Left hindlimb (tissue), 1 donor: ENCODE results near the gene PDXK.
A peak's percentile ranks its signal among the peaks of the same experiment; 100 is the strongest.

Experiments
- DNase-seq: peaks from one replicate; pipeline ENCODE4 v3.0.0-alpha.2; 2018

The PDXK gene

DNA sequence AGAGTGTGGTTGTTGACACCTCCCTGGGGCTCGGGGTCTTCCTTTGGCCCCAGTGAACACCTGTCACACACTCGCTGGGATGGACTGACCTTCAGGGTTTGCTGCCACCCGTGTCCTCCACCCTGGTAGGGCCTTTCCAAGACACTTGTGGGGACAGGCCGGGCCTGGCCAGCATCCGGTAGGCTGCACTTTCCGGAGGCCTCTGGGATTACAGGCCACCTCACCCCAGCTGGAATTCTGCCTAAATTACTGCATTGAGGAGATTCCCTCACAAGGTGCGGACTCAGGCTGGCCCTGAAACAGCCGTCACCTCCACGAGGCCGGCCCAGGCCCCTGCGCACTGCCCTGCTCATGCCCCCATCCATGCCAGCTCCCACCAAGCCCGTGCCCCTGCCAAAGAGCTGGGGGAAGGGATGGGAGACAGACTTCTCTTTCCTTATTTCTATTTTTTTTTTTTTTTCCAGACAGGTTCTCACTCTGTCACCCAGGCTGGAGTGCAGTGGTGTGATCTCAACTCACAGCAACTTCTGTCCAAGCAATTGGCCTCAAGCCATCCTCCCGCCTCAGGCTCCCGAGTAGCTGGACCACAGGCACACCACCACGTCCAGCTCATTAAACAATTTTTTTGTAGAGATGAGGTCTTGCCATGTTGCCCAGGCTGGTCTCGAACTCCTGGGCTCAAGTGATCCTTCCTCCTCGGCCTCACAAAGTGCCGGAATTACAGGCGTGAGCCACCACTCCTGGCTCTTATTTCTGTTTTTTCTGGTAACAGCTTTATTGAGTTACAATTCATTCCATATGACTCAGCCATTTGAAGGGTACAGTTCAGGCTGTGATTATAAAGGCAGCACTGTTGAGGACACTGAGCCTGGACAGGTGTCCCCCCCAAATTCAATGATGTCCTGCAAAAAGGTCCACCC is 45.9 kb downstream of the PDXK start:
- DNase-seq = no peak

DNA sequence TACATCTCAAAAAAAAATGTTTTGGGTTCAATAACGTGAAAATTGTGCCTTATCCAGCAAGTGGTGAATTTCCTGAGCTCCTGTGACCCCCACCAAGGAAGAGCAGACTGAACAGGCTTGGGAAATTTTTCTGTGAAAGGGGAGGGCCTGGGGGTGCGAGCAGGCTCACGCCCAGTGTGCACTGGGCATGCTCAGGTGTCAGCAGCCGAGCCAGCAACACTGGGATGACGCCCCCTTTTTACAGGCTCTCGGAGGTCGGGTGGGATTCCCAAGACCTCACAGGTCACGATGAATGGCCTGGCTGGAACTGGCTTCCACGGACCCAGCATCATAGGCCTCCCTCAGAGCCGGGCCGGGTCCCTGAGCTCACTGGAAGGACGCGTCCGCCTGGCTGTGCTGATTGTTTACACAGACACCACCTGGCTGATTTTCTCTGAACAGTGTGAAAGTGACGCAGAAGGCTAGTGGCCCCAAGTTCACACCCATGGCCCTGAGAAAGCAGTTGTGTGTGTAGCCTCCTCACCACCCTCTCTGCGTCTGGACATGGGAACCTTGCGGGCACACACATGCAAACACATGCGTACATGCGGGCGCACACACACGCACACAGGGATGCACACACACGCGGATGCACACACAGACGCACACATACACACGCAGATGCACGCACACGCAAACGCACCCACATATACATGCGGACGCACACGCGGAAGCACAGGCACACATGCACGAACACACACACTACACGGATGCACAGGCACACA is 48.0 kb downstream of the PDXK start:
- DNase-seq = no peak

DNA sequence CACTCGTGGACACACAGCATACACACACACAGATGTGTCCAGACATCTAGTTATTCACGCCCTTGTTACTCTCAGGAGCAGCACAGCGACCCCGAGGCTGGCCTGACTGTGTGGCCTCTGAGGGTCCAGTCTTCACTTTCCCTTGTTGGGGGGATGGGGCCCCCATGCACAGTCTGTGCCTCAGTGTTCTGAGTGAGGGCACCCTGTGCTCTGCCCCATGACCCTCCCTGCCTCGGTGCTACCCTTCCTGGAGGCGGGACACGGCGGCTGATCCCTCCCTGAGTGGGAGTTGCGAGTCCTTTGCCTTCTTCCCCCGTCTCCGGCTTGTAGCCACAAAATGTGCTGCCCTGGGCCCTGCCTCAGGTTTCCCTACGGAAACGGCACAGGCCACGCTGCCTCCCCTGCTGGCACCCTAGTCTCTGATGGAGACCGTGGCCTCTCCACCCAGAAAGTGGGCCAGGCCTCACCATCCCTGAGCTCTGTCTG is 48.6 kb downstream of the PDXK start:
- no peak for DNase-seq

DNA sequence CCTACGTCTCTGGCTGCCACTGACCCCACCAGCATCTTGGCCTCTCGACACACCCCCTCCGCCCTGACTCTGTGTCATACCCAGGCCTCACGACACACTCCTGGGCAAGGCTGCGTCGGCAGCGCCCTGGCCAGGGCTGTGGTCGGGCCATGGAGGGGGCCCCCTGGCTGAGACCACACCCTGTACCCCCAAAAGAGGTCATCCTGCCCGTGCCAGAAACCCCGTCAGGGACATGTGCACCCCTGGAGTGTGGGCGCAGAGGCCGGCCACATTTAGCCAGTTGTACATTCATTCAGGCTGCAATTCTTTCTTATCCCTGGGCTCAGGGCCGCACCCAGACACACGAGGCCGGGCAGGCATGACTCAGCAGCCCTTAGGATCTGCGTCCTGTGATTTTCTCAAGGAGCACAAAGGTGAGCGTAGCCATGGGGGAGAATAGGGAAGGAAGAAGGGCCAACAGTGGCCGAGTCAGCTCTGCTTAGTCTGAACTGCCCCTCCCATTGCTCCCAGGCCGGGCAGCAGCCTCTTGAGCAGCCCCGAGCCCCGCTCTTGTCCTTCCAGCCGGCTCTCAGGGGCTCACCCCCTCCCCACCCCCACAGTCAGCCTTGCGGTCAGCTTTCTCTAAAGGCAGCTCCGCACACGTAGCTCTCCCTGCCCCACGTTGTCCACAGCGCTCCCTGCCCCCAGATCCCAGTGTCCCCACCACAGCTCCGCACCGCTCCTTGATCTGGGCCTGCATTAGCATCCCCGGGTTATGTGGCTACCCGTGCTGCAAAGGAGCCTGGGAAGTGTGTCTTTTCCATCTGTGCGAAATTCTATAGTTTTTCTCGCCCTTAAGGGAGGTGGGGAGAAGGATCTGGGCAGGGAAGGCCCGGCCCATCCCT is 49.3 kb downstream of the PDXK start:
- DNase-seq = no peak

DNA sequence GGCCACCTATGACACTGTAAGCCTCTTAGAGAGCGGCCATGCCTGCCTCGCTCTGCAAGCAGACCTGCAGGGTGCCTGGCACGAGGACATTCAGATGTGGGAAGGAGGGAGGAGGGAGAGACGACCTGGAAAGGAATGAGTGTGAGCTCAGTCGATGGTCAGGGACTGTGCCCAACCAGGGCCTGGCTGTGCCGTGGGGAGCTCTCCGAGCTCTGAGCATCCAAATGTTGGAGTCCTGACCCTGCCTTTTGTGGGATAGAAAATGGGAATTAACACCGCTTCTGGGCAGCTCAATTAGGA is 49.9 kb downstream of the PDXK start:
- DNase-seq = no peak

DNA sequence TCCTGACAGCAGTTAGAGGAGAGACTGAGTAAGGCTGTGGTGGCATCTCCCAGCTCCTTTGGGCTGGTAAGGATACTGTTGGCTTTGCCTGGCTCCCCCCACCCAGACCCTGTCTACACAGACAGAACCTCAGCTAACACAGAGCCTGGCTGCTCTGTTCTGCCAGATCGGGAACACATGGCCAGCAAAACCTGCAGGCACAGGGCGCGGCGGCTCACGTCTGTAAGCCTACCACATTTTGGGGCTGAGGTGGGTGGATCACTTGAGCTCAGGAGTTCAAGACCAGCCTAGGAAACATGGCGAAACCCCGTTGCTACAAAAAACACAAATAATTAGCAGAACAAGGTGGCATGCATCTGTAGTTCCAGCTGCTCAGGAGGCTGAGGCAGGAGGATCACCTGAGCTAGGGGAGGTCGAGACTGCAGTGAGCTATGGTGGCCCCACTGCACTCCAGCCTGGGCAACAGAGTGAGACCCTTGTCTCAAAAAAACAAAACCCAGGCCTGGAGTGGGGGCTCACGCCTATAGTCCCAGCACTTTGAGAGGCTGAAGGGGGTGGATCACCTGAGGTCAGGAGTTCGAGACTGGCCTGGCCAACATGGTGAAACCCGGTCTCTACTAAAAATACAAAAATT is 50.5 kb downstream of the PDXK start:
- DNase-seq = no peak

DNA sequence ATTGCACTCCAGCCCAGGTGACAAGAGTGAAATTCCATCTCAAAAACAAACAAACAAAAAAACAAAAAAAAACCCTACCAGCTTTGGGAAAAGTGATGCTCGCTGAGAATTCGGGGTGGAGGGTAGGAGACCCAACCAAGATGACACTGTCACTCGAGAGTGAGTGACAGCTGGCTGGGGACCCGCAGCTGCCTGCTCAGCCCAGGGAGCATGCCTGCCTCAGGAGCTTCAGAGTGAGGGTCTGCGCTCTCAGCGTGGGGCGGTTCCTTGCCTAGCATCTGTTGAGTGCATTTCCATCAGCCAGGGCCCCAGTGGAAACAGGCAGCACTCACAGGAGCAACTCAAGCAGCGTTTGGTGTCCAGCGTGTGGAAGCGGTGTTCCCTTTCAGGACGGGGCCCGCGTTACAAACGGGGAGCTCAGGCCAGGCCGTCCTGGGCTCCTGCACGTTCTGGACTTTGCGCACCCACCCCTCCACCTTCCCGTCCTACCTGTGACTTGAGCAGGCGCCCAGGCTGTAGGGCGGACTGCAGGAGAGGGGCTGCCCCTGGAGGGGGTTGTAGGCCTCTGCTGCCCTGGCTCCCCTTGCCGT is 51.2 kb downstream of the PDXK start:
- DNase-seq = no peak

DNA sequence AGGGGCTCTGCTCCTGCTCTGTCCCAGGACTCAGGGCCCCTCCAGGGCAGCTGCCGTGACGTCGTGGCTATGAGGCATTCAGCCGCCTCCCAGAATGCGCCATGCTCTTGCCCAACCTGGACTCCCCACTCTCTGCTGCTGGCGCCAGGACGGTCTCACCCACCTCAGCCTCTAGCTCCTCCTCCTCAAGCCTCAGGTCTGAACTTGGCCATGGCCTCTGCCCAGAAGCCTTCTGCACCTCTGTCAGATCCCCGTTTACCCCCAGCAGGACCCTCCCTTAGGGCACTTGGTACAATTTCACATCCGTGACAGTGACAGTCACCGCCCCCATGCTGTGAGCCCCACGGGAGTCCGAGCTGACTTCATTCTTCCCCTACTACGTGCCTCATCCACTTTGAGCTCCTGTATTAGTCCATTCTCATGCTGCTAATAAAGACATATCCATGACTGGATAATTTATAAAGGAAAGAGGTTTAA is 52.3 kb downstream of the PDXK start:
- DNase-seq = no peak

DNA sequence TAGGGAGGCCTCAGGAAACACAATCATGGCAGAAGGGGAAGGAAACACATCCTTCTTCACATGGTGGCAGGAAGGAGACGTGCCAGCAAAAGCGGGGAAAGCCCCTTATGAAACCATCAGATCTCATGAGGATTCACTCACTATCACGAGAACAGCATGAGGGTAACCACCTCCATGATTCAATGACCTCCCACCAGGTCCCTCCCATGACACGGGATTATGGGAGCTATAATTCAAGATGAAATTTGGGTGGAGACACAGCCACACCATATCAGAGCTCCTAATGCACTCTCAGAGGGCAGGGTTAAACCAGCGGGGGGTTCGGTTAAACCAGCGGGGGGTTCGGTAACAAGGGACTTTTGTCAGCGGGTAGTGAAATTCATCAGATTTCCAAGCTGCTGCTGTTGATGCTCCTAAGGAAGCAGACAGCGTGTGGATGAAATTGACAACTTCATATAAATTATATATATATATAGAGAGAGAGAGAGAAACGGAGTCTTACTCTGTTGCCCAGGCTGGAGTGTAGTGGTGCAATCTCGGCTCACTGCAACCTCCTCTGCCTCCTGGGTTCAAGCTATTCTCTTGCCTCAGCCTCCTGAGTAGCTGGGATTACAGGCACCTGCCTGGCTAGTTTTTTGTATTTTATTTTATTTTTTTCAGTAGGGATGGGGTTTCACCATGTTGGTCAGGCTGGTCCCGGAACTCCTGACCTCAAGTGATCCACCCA is 52.9 kb downstream of the PDXK start:
- DNase-seq = no peak

DNA sequence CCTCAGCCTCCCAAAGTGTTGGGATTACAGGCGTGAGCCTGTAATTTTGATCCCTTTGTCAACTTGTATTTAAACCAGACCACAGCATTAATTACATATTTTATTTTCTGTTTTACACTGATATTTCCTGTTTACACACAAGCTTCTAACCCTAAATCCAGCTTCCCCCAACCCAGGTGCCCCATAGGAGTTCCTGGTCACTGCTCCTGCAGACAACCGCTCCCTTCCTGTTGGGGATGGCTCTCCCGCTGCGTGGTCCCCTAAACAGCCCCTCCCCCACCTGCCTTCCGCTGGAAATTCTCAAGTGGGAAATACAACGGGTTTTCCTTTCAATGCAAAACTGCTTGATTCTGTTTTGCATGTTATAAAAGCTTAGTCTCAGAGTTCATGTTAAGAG is 53.5 kb downstream of the PDXK start:
- DNase-seq = no peak

DNA sequence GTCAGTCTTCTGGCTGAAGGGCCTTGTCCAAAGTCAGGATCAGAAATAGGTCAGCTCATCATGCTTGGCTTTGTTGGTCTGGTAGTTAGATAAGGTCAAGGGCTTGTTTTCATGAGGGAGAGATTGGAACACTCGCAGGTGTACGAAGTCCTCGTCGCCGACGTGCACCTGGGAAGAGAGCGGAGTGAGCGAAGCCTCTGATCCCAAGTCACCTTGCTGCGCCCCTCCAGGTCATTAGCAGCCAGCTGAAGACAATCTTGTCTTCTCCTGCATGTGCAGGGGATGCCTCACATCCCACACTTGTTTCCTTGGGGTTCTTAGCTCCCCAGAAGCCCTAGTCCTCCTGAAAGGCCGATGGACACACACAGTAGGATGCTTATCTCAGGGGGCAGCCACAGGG is 55.2 kb downstream of the PDXK start:
- DNase-seq = no peak

DNA sequence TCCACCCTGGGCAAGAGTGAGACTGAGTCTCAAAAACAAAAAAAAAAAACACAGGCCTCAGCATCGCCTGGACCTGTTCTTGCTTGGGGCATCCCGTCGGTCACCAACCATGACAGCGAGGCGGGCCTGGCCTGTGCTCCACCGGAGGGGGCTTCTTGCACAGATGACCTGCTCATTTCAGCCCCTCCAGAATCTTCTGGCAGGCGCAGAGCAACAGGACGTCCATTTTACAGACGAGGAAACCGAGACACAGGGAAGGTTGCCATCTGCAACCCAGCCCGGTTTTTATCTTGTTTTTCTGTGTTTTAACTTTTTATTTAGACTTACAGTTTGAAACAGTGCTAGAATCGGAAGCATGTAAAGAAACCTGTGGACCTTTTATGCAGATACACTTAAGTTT is 56.3 kb downstream of the PDXK start:
- no peak for DNase-seq

DNA sequence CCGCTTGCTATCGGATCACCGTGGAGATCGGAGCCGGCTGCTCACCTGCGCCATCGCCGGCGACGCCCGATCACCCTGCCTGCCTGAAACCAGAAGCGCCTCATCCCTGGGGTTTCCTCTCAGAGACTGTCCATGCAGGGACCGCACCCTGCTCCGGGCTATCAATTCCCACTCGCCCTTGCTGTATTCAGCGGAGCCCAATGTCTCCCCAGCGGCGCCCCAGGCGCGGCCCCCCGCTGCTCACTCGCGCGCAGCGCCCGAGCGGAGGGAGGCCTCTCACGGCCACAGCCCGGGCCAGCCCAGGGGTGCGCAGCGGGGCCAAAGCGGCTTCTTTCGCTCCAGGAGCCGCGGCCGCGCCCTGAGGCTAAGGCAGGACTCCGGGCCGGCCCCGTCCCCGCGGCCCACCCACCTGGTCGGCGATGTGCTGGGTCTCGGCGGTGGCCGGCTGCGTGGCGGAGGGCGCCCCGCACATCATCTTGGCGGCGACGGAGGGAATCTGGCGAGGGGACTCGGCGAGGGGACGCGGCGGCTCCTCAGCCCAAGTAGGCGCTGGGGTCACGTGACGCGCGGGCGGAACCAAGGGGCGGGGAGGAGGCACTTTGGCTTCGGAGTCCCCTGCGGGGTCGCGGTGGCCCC is 57.0 kb downstream of the PDXK start, which contains the start of gene CSTB:
CSTB (minus strand) TSS at position 514 of the 636 bp plus-strand sequence; CDS start at position 475, 39 bp downstream.
- peak; percentile 83 for DNase-seq

DNA sequence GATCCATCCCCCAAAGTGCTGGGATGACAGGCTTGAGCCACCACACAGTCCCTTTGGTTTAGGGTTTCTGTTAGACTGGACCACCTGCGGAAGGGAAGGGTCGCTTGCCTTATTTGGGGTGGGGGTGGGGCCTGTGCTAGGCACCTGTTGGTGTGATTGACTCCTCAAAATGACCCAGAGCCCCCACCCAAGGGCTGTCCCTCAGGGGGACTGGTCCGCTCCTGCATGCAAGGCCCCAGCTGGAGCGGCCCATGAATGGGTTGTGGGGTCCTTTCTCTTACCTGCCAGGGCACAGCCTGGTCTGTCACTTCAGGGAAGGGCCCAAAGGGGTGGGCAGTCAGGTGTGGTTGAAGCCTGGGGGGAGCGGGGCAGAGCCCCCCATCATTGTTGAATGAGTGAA is 59.0 kb downstream of the PDXK start:
- no peak for DNase-seq

DNA sequence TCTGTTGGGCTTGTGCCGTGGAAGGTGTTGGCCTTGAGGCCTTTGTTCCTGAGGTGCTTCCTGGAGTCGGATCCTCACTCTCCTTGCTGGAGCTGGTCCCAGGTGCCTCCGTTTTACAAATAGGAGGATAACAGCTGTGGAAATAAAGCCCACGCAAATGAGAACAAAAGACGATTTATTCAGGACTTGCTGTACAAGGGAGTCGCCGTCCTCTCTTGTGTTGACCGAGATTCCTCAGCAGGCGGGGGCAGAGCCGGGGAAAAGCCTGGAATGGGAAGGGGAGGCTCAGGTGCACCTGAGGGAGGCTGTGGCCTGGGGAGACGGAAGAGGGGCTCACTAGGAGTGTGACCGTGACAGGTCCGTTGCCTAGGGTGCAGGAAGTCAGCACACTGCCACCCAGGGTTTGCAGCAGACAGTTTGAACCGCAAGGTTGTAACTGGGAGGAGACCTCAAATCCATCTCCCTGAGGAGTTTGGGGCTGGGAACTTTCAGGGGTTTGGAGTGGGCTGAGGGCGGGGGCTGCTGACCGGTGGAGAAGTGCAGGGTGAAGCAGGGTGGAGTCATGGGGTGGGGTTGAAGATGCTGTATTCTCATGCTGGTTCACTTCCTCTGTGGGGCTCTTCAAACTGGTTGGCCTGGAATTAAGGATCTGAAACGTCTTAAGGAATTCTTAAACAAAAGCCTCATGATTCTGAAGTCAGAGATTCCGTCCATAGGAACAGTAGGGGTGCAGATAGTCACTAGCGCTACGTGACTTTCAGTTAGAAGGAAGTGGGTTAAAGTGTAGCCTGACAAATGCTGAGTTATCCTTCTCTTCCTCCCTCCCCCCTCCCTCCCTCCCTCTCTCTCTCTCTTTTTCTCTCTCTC is 59.8 kb downstream of the PDXK start:
- no peak for DNase-seq

DNA sequence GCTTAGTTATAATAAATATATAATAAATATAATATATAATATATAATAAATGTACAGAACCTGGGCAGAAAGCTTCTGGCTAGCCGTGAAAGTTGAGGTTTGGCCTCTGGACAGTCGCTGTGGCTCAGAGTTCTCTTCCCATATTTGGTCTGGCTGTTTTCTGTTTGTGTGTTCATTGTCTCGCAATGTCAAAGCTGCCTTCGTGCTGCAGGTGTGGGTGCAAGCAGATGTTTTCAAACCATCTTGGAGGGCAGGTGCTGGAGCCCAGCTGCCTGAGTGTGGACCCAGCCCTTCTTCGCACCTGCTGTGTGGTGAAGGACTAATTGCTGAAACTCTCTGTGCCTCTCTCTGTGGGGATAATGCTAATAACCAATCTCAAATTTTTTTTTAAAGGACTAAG is 60.7 kb downstream of the PDXK start:
- no peak for DNase-seq

DNA sequence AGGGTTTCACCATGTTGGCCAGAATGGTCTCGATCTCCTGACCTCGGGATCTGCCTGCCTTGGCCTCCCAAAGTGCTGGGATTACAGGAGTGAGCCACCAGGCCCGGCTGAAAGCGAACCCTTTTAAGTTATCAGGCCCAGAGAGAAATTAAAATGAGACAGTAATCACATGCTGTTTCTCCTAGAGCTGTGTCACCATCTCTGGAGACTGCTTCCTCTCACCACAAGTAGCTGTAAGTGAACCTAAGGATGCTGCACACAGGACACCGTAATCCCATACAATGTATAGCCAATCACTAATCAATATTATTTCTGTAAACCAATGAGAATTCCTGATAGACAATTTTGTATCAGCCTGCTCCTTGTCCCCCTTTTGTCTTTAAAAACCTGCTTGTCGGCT is 62.9 kb downstream of the PDXK start:
- no peak for DNase-seq

DNA sequence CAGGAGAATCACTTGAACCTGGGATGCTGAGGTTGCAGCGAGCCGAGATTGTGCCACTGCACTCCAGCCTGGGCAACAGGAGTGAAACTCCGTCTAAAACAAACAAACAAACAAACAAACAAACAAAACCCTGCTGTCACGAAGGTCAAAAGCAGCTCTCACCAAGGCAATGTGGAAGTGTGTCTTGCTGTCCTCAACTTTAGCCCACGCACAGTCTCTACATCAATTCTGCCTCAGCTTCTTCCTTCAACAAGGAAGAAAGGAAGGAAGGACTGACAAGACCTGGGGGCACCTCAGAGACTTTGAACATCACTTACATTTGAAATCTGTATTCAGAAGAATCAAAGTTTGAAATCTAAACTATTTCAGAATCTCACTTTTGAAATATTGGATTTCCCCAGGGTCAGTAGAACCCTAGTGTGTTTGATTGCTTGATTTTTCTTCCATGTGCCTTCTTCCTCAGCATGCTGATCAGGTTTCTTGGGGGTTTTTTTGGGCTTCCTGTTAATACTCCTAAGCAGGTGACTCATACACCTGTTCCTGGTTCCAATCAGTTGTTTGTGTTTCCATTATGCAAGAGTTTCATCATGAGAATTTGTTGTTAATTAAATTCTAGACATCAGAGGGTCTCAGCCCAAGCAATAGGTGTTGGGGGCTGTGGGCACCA is 63.6 kb downstream of the PDXK start:
- DNase-seq = no peak

DNA sequence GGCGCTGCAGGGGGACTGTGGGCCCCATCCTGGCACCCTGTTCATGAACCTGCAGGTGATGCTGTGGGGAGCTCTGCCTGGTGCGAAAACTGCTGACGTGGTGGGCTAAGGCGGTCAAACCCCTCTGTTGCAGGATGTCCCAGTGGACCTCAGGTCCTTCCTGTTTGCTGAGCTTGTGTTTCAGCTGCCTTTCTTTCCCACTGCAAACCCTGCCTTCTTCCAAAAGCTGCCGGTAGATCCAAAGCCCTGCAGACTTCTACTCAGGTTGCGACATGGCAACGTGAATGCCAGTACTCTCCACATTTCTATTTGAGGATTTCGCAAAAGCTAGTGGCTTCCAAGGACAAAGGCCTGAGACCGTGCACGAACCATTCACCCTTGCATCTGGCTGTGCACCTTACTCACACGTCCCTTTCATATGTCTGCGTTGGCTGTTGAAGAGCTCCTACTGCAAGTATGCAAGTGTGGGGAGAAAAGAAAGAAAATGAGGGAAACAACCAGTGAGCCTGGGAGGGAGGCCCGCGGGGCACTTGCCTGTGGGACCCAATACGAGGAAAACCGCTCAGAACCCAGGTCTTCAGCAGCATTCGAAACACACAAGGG is 64.3 kb downstream of the PDXK start:
- no peak for DNase-seq
